Neural crest cell (in vitro differentiated cells): ENCODE data around the gene ARHGAP30. TPM values are rescaled to one million over a fixed set of nuclear protein-coding genes. Genes with fewer than 3 reads are reported as not detected.

Experiments
- DNase-seq: peaks from one replicate; pipeline ENCODE4 v3.0.0; 2021; ENCODE audit warnings: low read depth, mixed read lengths, low spot score
- H3K27ac Mint-ChIP-seq: one replicate; pipeline ENCODE4 v1.8.0; 2021; ENCODE audit warnings: mild to moderate bottlenecking, mixed read lengths; ENCODE audit not compliant: unreplicated experiment
- H3K27me3 Mint-ChIP-seq: 2 replicates; pipeline ENCODE4 v1.8.0; 2021; ENCODE audit warnings: low read depth, mild to moderate bottlenecking, mixed read lengths
- H3K36me3 Mint-ChIP-seq: 2 replicates; pipeline ENCODE4 v1.8.0; 2021; ENCODE audit warnings: low read depth, mild to moderate bottlenecking, mixed read lengths
- H3K4me1 Mint-ChIP-seq: 2 replicates; pipeline ENCODE4 v1.8.0; 2021; ENCODE audit warnings: mixed read lengths
- H3K4me3 Mint-ChIP-seq: one replicate; pipeline ENCODE4 v1.8.0; 2021; ENCODE audit warnings: mild to moderate bottlenecking, mixed read lengths
- H3K9me3 Mint-ChIP-seq: 2 replicates; pipeline ENCODE4 v1.8.0; 2021; ENCODE audit warnings: mixed read lengths
- CTCF ChIP-seq: fragments of 200-600 bp; sonication (generic); conservative IDR thresholded peaks from 2 replicates; pipeline ENCODE4 v1.5.0; 2021; ENCODE audit warnings: antibody characterized with exemption, mild to moderate bottlenecking
- total RNA-seq: library from RNA; stranded (reverse); gene quantifications from 2 replicates; pipeline ENCODE4 v1.2.1, GENCODE V29; 2021

Gene ARHGAP30
- total RNA-seq, 1 donor from 2014 or later = not detected

- no peak overlapping the region for H3K27ac Mint-ChIP-seq
- H3K27me3 Mint-ChIP-seq = no peaks in the 10 kb centered on the region
- H3K4me1 Mint-ChIP-seq = peaks cover 22% of the 10 kb centered on the region
- no peak for TF ChIP-seq CTCF
- H3K9me3 Mint-ChIP-seq = no peaks in the 10 kb centered on the region
- no peak for DNase-seq
- no peak overlapping the region for H3K4me3 Mint-ChIP-seq
- H3K36me3 Mint-ChIP-seq = no peaks in the 10 kb centered on the region
Observed at GRCh38 chr1:161084597-161084988, 14.9 kb upstream of the ARHGAP30 start.

GRCh38 chr1:161083748-161084596 is 14.3 kb upstream of the ARHGAP30 start:
- Mint-ChIP-seq H3K27me3 (no peaks in the 10 kb centered on the region), H3K4me3 (no peak overlapping the region), H3K36me3 (no peaks in the 10 kb centered on the region), H3K9me3 (no peaks in the 10 kb centered on the region), H3K4me1 (peaks cover 25% of the 10 kb centered on the region), H3K27ac (no peak overlapping the region)
- TF ChIP-seq CTCF = no peak
- no peak for DNase-seq

- peak overlapping the region; percentile 60 for H3K27ac Mint-ChIP-seq
- DNase-seq = no peak
- no peaks in the 10 kb centered on the region for H3K9me3 Mint-ChIP-seq
- H3K4me1 Mint-ChIP-seq = peaks cover 27% of the 10 kb centered on the region
- no peak overlapping the region for H3K4me3 Mint-ChIP-seq
- no peaks in the 10 kb centered on the region for H3K36me3 Mint-ChIP-seq
- no peaks in the 10 kb centered on the region for H3K27me3 Mint-ChIP-seq
- no peak for TF ChIP-seq CTCF
Observed at GRCh38 chr1:161082996-161083747, 13.5 kb upstream of the ARHGAP30 start.

- DNase-seq = no peak
- H3K27me3 Mint-ChIP-seq = no peaks in the 10 kb centered on the region
- H3K9me3 Mint-ChIP-seq = no peaks in the 10 kb centered on the region
- H3K4me3 Mint-ChIP-seq = no peak overlapping the region
- no peak for TF ChIP-seq CTCF
- H3K27ac Mint-ChIP-seq = no peak overlapping the region
- H3K4me1 Mint-ChIP-seq = peaks cover 27% of the 10 kb centered on the region
- H3K36me3 Mint-ChIP-seq = no peaks in the 10 kb centered on the region
Observed at GRCh38 chr1:161082483-161082882, 12.8 kb upstream of the ARHGAP30 start.

- H3K36me3 Mint-ChIP-seq = no peaks in the 10 kb centered on the region
- H3K27me3 Mint-ChIP-seq = no peaks in the 10 kb centered on the region
- H3K4me3 Mint-ChIP-seq = no peak overlapping the region
- no peak for TF ChIP-seq CTCF
- H3K27ac Mint-ChIP-seq = no peak overlapping the region
- H3K9me3 Mint-ChIP-seq = no peaks in the 10 kb centered on the region
- H3K4me1 Mint-ChIP-seq = peaks cover 27% of the 10 kb centered on the region
- no peak for DNase-seq
Observed at GRCh38 chr1:161081519-161081918, 11.8 kb upstream of the ARHGAP30 start.
